GM21825 (cell line): Measurements from ENCODE around the gene SCGB1D1.

Experiments used
- ATAC-seq: cut with Tn5 transposase; IDR thresholded peaks from one replicate; pipeline ENCODE4 v1.9.1; 2021; ENCODE audit warnings: mild to moderate bottlenecking, moderate library complexity; ENCODE audit not compliant: unreplicated experiment

Gene SCGB1D1

DNA sequence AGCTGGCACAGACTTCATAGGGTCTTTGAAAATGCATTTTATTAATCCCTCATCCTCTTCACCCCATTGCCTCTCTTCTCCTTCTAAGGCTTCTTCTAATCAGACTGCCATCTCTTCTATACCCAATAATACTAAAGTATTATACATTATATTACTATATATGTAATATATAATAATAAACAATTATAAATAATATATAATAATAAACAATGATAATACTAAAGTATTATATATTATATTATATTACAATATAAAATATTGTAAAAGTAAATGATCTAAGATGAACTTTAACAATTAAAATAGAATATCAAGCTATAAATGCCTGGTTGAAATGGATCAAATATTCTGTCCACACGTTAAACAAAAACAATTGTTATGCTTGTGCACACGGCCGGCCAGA lies 31.5 kb downstream of the SCGB1D1 start:
- ATAC-seq: no peak

DNA sequence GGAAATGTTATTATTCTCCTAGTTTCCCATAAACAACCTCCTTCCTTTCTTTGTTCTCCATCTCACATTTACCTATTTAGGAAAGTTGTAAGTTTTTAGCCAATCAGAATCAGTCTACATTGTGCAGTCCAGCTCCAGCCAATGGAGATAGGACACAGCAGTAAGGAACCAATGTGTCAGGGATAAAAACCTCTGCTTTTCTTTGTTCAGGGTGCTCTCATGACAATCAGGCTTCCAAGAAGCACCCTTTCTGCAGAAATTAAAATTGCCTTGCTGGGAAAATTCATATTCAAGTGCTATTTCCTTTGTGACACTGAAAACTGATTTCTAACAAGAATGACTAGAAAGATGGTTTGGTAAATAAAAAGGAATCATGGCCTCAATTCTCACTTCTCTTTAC lies 33.1 kb downstream of the SCGB1D1 start:
- ATAC-seq: no peak

DNA sequence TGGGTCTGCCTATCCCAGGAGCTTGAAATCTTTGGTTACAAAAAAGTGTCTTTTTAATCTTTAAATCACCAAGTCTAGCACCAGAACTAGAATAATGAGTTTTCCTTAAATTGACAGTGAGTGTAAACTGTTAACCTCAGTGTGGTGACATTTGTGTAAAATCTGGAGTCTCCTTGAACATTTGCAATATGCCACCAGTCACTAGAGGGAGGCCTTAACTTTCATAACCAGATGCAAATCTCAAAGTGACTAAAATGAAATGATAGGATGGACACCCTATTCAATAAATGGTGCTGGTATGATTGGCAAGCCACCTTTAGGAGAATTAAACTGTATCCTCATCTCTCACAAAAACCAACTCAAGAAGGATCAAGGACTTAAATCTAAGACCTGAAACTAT lies 43.7 kb downstream of the SCGB1D1 start:
- ATAC-seq: no peak

DNA sequence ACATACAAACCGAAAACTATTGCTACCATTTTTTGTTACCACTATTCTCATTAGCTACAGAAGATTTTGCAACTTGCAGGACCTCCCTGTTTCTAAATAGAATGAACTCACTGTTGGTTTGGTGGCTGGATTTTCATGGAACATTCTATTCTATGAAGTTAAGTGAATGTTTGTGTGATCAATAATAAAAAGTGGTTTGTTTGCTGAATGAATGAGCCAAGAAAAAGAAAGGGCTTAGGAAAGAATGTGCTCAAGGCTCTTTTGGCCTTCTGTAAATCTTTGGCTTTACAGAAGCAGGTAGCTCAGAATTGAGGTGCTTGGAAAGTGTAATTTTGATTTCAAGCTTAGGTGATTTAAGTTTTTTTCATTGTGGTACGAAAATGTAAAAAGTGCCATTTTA lies 46.2 kb downstream of the SCGB1D1 start:
- ATAC-seq: no peak

DNA sequence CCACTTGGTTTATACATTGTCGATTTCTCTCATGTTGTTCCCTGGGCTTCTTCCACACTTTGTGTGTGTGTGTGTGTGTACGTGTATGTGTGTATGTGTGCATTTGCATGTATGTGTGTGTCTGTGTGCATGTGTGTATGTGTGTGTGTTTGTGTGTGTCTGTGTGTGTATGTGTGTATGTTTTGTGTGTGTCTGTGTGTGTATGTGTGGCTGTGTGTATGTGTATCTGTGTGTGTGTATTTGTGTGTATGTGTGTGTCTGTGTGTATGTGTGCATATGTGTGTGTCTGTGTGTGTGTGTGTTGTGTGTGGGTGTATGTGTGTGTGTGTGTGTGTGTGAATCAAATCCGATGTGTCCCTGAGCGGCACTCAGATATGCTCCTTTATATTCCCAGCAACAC lies 47.5 kb downstream of the SCGB1D1 start:
- ATAC-seq: no peak

DNA sequence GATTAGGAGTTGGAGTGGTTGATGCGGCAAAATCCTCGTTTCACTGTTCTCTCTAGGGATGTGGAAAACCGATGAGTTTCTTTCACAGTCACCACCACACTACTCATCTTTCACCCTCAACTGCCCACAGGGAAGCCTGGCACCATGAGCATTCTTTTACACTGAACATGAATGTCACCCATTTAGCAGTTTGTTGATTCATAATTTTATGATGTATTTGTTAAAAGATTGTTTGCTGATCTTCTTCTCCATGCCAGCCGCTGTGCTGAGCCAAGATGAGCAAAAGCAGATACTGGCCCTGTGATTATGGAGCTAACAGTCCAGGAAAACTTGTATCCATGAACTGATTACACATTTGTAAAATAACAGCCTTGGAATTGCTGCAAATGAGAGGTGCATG lies 48.1 kb downstream of the SCGB1D1 start:
- no peak for ATAC-seq

DNA sequence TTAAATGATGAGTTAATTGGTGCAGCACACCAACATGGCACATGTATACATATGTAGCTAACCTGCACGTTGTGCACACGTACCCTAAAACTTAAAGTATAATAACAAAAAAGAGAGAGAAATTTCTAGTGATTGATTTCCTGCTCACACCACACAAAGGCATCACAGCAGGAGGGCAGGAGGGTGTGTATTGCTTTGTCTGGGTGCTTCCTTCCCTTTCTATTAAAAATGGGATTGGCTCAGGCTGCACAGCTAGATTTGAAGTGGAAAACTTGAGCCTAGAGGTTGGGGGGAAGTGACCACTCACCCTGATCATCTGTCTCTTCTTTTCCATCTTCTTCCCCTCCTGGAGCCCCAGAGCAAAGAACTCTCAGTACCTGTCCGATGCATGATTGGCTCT lies 51.1 kb downstream of the SCGB1D1 start:
- ATAC-seq: no peak

DNA sequence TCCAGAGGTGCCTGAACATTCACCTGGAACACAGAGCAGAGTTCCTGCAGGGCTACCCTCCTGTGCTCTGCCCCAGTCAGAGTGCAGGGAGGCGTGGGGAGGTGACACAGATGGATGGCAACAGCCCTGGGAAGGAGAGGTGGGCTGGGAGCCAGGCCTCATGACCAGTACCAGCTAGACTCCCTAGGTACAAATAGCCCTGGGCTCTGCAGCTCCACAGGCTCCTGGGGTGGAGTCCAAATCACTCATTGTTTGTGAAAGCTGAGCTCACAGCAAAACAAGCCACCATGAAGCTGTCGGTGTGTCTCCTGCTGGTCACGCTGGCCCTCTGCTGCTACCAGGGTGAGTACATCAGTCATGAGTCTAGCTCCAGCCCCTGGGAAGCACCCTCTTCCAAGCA lies 52.0 kb downstream of the SCGB1D1 start, which contains the start of gene SCGB1D2:
SCGB1D2 (plus strand) TSS at position 219 of the 400 bp plus-strand sequence; CDS start at position 288, 69 bp downstream.
- ATAC-seq: no peak
